IPS-20b (cell line): ENCODE data around the gene ZFAND6.
A peak's percentile ranks its signal among the peaks of the same experiment; 100 is the strongest.
"Not testable (repeated sequence)": the region's sequence is repeated elsewhere in the genome, so short reads cannot be mapped to it uniquely, and the experiment has no call there.

Experiments
- H3K27ac ChIP-seq: one replicate; pipeline ENCODE4 v1.5.1; 2013; ENCODE audit warnings: low read length
- H3K27me3 ChIP-seq: 2 replicates; pipeline ENCODE4 v1.6.1; 2013; ENCODE audit warnings: mild to moderate bottlenecking, low read length, inconsistent platforms; ENCODE audit not compliant: insufficient read depth
- H3K36me3 ChIP-seq: 2 replicates; pipeline ENCODE4 v1.6.1; 2013; ENCODE audit warnings: low read depth, mild to moderate bottlenecking, inconsistent platforms, low read length, moderate library complexity; ENCODE audit not compliant: insufficient read depth
- H3K4me1 ChIP-seq: 2 replicates; pipeline ENCODE4 v1.6.1; 2013; ENCODE audit warnings: mild to moderate bottlenecking, control low read depth, inconsistent platforms, low read length, moderate library complexity; ENCODE audit not compliant: insufficient read depth
- H3K4me3 ChIP-seq: 2 replicates; pipeline ENCODE4 v1.5.1; 2013; ENCODE audit warnings: mild to moderate bottlenecking, low read length, inconsistent platforms
- H3K9ac ChIP-seq: 2 replicates; pipeline ENCODE4 v1.6.1; 2013; ENCODE audit warnings: low read depth, mild to moderate bottlenecking, inconsistent platforms, low read length, moderate library complexity
- H3K9me3 ChIP-seq: 2 replicates; pipeline ENCODE4 v1.6.1; 2013; ENCODE audit warnings: mild to moderate bottlenecking, low read depth, low read length, inconsistent platforms; ENCODE audit not compliant: insufficient read depth

Gene ZFAND6

GRCh38 chr15:80020731-80021130, 38.7 kb upstream of the ZFAND6 start:
- Histone ChIP-seq H3K27me3 (no peaks in the 10 kb centered on the region), H3K27ac (no peak overlapping the region), H3K9ac (no peak overlapping the region), H3K4me1 (no peaks in the 10 kb centered on the region), H3K36me3 (no peaks in the 10 kb centered on the region), H3K9me3 (no peaks in the 10 kb centered on the region), H3K4me3 (no peak overlapping the region)

DNA sequence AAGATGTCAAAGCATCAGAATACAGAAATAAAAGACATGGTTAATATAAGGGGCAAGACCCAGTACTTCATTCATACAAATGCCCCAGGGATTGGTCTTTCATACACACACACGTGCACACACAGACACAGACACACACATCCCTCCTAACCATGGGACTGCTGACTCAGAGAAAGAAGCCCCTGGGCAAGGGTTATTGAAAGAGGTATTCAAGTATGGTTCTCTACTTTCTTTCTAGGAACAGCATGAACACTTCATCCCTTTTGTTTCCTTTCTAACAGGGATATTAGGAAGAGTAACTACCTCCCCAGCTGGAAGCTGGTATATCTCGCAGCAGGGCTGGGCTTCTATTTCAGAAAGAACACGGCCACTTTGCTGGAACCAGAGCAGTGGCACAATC, 33.2 kb upstream of the ZFAND6 start:
- no peaks in the 10 kb centered on the region for H3K27me3 ChIP-seq
- no peaks in the 10 kb centered on the region for H3K36me3 ChIP-seq
- no peaks in the 10 kb centered on the region for H3K9me3 ChIP-seq
- no peaks in the 10 kb centered on the region; the same call in 1 of the 2 replicates for H3K4me1 ChIP-seq
- H3K4me3 ChIP-seq = no peak overlapping the region
- no peak overlapping the region for H3K27ac ChIP-seq
- H3K9ac ChIP-seq = no peak overlapping the region

- Histone ChIP-seq H3K4me3 (no peak overlapping the region), H3K27ac (no peak overlapping the region)
Measured at GRCh38 chr15:80026754-80027153, 32.7 kb upstream of the ZFAND6 start.

DNA sequence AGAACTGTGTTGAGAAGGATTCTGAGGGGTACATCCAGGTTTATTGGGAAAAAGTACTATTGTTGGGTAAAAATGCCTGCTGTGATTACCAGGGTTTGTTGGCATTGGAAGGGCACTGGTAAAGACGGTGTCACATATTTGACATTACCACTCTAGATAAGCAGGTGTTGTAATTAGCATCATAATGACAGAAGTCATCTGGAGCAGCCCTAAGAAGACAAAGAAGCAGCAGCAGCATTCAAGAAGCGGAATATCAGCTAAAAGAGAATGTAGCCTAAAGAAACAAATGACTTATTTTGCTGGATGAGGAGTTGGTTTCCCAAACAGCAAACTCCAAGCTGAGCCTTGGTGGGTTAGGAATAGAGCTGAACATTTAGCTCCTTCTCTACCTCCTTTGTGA, 30.5 kb upstream of the ZFAND6 start:
- Histone ChIP-seq H3K9ac (no peak overlapping the region), H3K36me3 (no peaks in the 10 kb centered on the region), H3K4me1 (peaks cover 12% of the 10 kb centered on the region), H3K9me3 (no peaks in the 10 kb centered on the region), H3K27ac (no peak overlapping the region), H3K27me3 (no peaks in the 10 kb centered on the region), H3K4me3 (0 out of 2 replicates have a peak overlapping the region, but pooled peaks have one; percentile 8)

More at GRCh38 chr15:80026754-80027153, 32.7 kb upstream of the ZFAND6 start:
- no peak overlapping the region for H3K9ac ChIP-seq
- no peaks in the 10 kb centered on the region for H3K27me3 ChIP-seq
- H3K36me3 ChIP-seq = no peaks in the 10 kb centered on the region
- H3K9me3 ChIP-seq = no peaks in the 10 kb centered on the region
- no peaks in the 10 kb centered on the region; the same call in 1 of the 2 replicates for H3K4me1 ChIP-seq

- Histone ChIP-seq H3K9me3 (no peaks in the 10 kb centered on the region), H3K27me3 (no peaks in the 10 kb centered on the region), H3K9ac (no peak overlapping the region), H3K4me1 (peaks cover 12% of the 10 kb centered on the region), H3K27ac (no peak overlapping the region), H3K4me3 (no peak overlapping the region), H3K36me3 (no peaks in the 10 kb centered on the region)
Measured at GRCh38 chr15:80031841-80032240, 27.6 kb upstream of the ZFAND6 start.

DNA sequence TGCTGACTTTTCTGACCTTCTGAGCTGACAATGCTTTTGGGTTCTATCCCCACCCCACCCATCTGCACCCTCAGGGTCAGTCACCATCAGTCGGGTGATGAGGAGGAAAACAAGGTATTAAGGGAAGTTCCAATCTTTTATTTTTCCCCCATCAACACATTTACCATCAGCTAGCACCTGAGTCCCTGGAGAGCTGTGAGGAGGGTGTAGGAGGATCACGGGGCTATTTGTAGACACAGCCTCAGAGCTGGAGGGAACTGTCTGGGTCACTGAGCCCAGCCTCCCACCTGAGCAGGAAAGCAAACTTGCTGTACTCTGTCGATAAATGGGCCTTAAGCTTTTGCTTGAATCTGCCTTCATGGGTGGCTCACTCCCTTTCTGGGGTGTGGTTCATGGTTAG, 24.8 kb upstream of the ZFAND6 start:
- no peaks in the 10 kb centered on the region for H3K36me3 ChIP-seq
- H3K9ac ChIP-seq = no peak overlapping the region
- no peaks in the 10 kb centered on the region for H3K9me3 ChIP-seq
- no peaks in the 10 kb centered on the region for H3K27me3 ChIP-seq
- peaks cover 12% of the 10 kb centered on the region for H3K4me1 ChIP-seq
- H3K27ac ChIP-seq = no peak overlapping the region
- no peak overlapping the region for H3K4me3 ChIP-seq

DNA sequence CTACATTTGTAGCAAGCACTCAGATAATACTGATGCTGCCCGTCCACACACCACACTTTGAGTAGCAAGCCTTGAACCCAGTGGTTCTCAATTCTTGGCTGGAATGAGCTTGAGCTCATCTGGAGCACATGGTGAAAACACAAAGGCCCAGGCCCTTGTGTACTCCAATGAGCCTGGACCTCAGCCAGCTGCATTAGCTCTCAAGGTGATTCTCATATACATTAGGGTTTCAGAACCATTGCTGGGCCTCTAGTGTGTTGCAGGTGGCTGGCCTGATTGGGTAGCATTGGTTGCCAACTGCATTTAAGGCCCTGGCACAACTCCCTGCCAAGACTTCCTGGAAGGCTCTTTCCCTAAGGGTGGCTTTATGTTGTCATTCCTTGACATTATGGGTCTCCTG, 23.4 kb upstream of the ZFAND6 start:
- Histone ChIP-seq H3K9ac (no peak overlapping the region), H3K4me3 (no peak overlapping the region), H3K9me3 (no peaks in the 10 kb centered on the region), H3K27me3 (no peaks in the 10 kb centered on the region), H3K36me3 (no peaks in the 10 kb centered on the region), H3K27ac (no peak overlapping the region), H3K4me1 (peaks cover 12% of the 10 kb centered on the region)

DNA sequence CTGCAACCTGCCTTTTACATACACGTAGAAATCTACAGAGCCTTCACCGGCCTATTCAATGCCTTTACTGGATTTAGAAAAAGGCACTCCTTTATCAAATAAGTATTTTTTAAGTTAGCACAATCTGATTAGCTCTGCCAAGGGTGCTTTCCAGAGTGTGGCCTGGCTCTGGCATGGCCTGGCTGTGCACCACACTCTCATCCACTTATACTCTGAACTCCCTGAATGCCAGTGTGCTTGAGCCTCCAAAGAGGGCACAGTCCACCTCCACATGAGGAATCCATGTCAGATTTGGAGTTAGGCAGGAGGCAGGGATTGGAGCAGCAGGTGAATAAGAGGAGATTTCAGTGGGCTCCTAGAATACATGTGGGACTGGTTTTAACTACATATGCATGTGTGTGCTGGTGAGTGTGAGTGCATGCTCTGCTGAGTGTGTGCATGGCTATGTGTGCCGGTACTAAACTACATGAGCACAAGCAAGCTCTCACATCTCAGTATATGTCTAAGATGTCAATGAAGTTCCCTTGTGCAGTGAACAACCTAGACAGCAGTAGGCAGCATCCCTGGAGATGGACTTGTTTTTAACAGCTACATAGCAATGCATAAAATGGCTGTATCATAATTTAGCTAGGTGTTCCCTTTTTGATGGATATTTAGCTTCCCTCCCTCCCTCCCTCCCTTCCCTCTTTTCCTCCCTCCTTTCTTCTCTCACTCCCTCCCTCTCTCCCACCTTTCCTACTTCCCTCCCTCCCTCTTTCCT, 17.8 kb upstream of the ZFAND6 start:
- H3K36me3 ChIP-seq = no peaks in the 10 kb centered on the region
- no peak overlapping the region for H3K4me3 ChIP-seq
- 0 out of 2 replicates have a peak, but pooled peaks cover 3% of the 10 kb centered on the region for H3K4me1 ChIP-seq
- H3K27ac ChIP-seq = no peak overlapping the region
- no peaks in the 10 kb centered on the region for H3K9me3 ChIP-seq
- H3K9ac ChIP-seq = no peak overlapping the region
- no peaks in the 10 kb centered on the region for H3K27me3 ChIP-seq

GRCh38 chr15:80042568-80042967, 16.9 kb upstream of the ZFAND6 start:
- no peaks in the 10 kb centered on the region for H3K27me3 ChIP-seq
- no peak overlapping the region for H3K4me3 ChIP-seq
- no peaks in the 10 kb centered on the region for H3K9me3 ChIP-seq
- no peak overlapping the region for H3K9ac ChIP-seq
- 0 out of 2 replicates have a peak, but pooled peaks cover 3% of the 10 kb centered on the region for H3K4me1 ChIP-seq
- H3K36me3 ChIP-seq = no peaks in the 10 kb centered on the region
- no peak overlapping the region for H3K27ac ChIP-seq

DNA sequence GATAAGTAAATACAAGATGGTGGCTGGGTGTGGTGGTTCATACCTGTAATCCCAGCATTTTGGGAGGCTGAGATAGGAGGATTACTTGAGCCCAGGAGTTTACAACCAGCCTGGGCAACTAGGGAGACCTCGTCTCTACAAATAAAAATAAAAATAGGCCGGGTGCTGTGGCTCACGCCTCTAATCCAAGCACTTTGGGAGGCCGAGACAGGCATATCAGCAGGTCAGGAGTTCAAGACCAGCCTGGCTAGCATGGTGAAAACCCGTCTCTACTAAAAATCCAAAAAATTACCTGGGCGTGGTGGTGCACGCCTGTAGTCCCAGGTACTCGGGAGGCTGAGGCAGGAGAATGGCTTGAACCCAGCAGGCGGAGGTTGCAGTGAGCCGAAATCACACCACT, 14.3 kb upstream of the ZFAND6 start:
- not testable (repeated sequence) for H3K27me3 ChIP-seq, H3K27ac ChIP-seq, H3K36me3 ChIP-seq, H3K9ac ChIP-seq, H3K4me3 ChIP-seq, H3K9me3 ChIP-seq, H3K4me1 ChIP-seq

- Histone ChIP-seq H3K9me3 (no peaks in the 10 kb centered on the region), H3K27me3 (no peaks in the 10 kb centered on the region), H3K4me1 (no peaks in the 10 kb centered on the region), H3K27ac (no peak overlapping the region), H3K36me3 (no peaks in the 10 kb centered on the region), H3K4me3 (no peak overlapping the region), H3K9ac (no peak overlapping the region)
Measured at GRCh38 chr15:80049046-80049445, 10.4 kb upstream of the ZFAND6 start.

GRCh38 chr15:80052597-80053304, 6.7 kb upstream of the ZFAND6 start:
- peaks cover 3% of the 10 kb centered on the region for H3K4me1 ChIP-seq
- H3K9ac ChIP-seq = no peak overlapping the region
- H3K36me3 ChIP-seq = no peaks in the 10 kb centered on the region
- H3K4me3 ChIP-seq = no peak overlapping the region
- H3K27ac ChIP-seq = no peak overlapping the region
- H3K27me3 ChIP-seq = peaks cover 4% of the 10 kb centered on the region
- no peaks in the 10 kb centered on the region for H3K9me3 ChIP-seq
